GM23338 (cell line): Measurements from ENCODE around the gene MICAL1. TPM values are rescaled to one million over a fixed set of nuclear protein-coding genes. Genes with fewer than 3 reads are reported as not detected.

ENCODE experiments used
- ATAC-seq: fragments of 200-7000 bp; cut with Tn5 transposase; 3 replicates; pipeline ENCODE4 v1.9.1; 2020
- DNase-seq: peaks from one replicate; pipeline ENCODE4 v3.0.0-alpha.2; 2015; ENCODE audit warnings: low spot score
- H2AFZ ChIP-seq: fragments of 200-600 bp; sonication (generic); 2 replicates; pipeline ENCODE4 v1.8.0; 2016; ENCODE audit warnings: antibody characterized with exemption, mild to moderate bottlenecking, moderate library complexity
- H3F3A ChIP-seq: fragments of 200-600 bp; sonication (generic); replicated peaks from 2 replicates; pipeline ENCODE4 v1.8.0; 2017; ENCODE audit warnings: antibody characterized with exemption, mixed run types, low read depth
- H3K27ac ChIP-seq: fragments of 200-600 bp; sonication (generic); 2 replicates; pipeline ENCODE4 v1.6.1; 2016; ENCODE audit warnings: low read depth
- H3K27me3 ChIP-seq: fragments of 200-600 bp; sonication (generic); 2 replicates; pipeline ENCODE4 v1.8.0; 2016; ENCODE audit warnings: mild to moderate bottlenecking, mixed run types, moderate library complexity; ENCODE audit not compliant: insufficient read depth
- H3K36me3 ChIP-seq: fragments of 200-600 bp; sonication (generic); 2 replicates; pipeline ENCODE4 v1.8.0; 2016; ENCODE audit warnings: mild to moderate bottlenecking; ENCODE audit not compliant: insufficient read depth
- H3K4me1 ChIP-seq: fragments of 200-600 bp; sonication (generic); 2 replicates; pipeline ENCODE4 v1.8.0; 2016; ENCODE audit warnings: mild to moderate bottlenecking, moderate library complexity; ENCODE audit not compliant: insufficient read depth
- H3K4me2 ChIP-seq: fragments of 200-600 bp; sonication (generic); 2 replicates; pipeline ENCODE4 v1.7.1; 2017; ENCODE audit warnings: mixed run types
- H3K4me3 ChIP-seq: fragments of 200-600 bp; sonication (generic); 2 replicates; pipeline ENCODE4 v1.6.1; 2016; ENCODE audit warnings: mixed run types
- H3K79me2 ChIP-seq: fragments of 200-600 bp; sonication (generic); replicated peaks from 2 replicates; pipeline ENCODE4 v1.8.0; 2017; ENCODE audit warnings: mild to moderate bottlenecking; ENCODE audit not compliant: insufficient read depth
- H3K9me2 ChIP-seq: fragments of 200-600 bp; sonication (generic); 2 replicates; pipeline ENCODE4 v1.8.0; 2017; ENCODE audit not compliant: insufficient read depth
- H4K20me1 ChIP-seq: fragments of 200-600 bp; sonication (generic); replicated peaks from 2 replicates; pipeline ENCODE4 v1.8.0; 2017; ENCODE audit warnings: mild to moderate bottlenecking; ENCODE audit not compliant: insufficient read depth
- H3K27ac Mint-ChIP-seq: 2 replicates; pipeline ENCODE4 v1.8.0; 2020; ENCODE audit warnings: inconsistent platforms, mild to moderate bottlenecking, moderate library complexity, mixed read lengths
- H3K27me3 Mint-ChIP-seq: 3 replicates; pipeline ENCODE4 v1.8.0; 2022; ENCODE audit warnings: low read depth, mild to moderate bottlenecking, moderate library complexity, mixed read lengths, inconsistent platforms; ENCODE audit not compliant: insufficient read depth, poor library complexity
- H3K36me3 Mint-ChIP-seq: 3 replicates; pipeline ENCODE4 v1.8.0; 2021; ENCODE audit warnings: low read depth, mild to moderate bottlenecking, inconsistent platforms, moderate library complexity, mixed read lengths
- H3K4me1 Mint-ChIP-seq: 3 replicates; pipeline ENCODE4 v1.8.0; 2020; ENCODE audit warnings: mild to moderate bottlenecking, inconsistent platforms, mixed read lengths
- H3K4me3 Mint-ChIP-seq: 3 replicates; pipeline ENCODE4 v1.8.0; 2021; ENCODE audit warnings: moderate library complexity, mild to moderate bottlenecking, inconsistent platforms, mixed read lengths
- H3K9me3 Mint-ChIP-seq: 3 replicates; pipeline ENCODE4 v1.8.0; 2020; ENCODE audit warnings: moderate library complexity, mild to moderate bottlenecking, inconsistent platforms, mixed read lengths
- CREB1 ChIP-seq: fragments of 250-450 bp; sonication (Bioruptor Pico); IDR thresholded peaks from 2 replicates; pipeline ENCODE4 v1.5.0; 2020; ENCODE audit warnings: low read depth, mild to moderate bottlenecking, moderate library complexity
- ETS1 ChIP-seq: IDR thresholded peaks from 2 replicates; pipeline ENCODE4 v1.6.1; 2016; ENCODE audit warnings: antibody characterized with exemption
- EZH2 ChIP-seq: fragments of 200-600 bp; sonication (generic); IDR thresholded peaks from one replicate; pipeline ENCODE4 v1.8.0; 2017; ENCODE audit warnings: antibody characterized with exemption, mild to moderate bottlenecking, low read depth; ENCODE audit not compliant: unreplicated experiment
- EZH2phosphoT487 ChIP-seq: fragments of 200-600 bp; sonication (generic); IDR thresholded peaks from one replicate; pipeline ENCODE4 v1.8.1; 2018; ENCODE audit warnings: antibody characterized with exemption; ENCODE audit not compliant: unreplicated experiment
- JUNB ChIP-seq: IDR thresholded peaks from one replicate; pipeline ENCODE4 v1.6.1; 2016; ENCODE audit warnings: antibody characterized with exemption; ENCODE audit not compliant: unreplicated experiment
- NANOG ChIP-seq: IDR thresholded peaks from 2 replicates; pipeline ENCODE4 v1.6.1; 2016; ENCODE audit warnings: antibody characterized with exemption, borderline replicate concordance
- POLR2AphosphoS5 ChIP-seq: IDR thresholded peaks from 2 replicates; pipeline ENCODE4 v1.6.1; 2016; ENCODE audit warnings: antibody characterized with exemption, low read depth
- REST ChIP-seq: IDR thresholded peaks from one replicate; pipeline ENCODE4 v1.6.1; 2018; ENCODE audit warnings: antibody characterized with exemption; ENCODE audit not compliant: unreplicated experiment
- STAT1 ChIP-seq: IDR thresholded peaks from one replicate; pipeline ENCODE4 v1.6.1; 2016; ENCODE audit warnings: antibody characterized with exemption; ENCODE audit not compliant: unreplicated experiment
- ZNF114 ChIP-seq: fragments of 250-450 bp; sonication (Bioruptor Pico); IDR thresholded peaks from 2 replicates; pipeline ENCODE4 v1.5.0; 2020; ENCODE audit warnings: mild to moderate bottlenecking, moderate library complexity
- ZNF331 ChIP-seq: fragments of 250-450 bp; sonication (Bioruptor Pico); IDR thresholded peaks from 2 replicates; pipeline ENCODE4 v1.5.0; 2020; ENCODE audit warnings: low read depth, mild to moderate bottlenecking, moderate library complexity
- ZNF462 ChIP-seq: fragments of 250-450 bp; sonication (Bioruptor Pico); IDR thresholded peaks from 2 replicates; pipeline ENCODE4 v1.5.0; 2020; ENCODE audit warnings: mild to moderate bottlenecking, moderate library complexity
- polyA plus RNA-seq: library from polyadenylated mRNA; unstranded; fragments of >200 nt; fragmentation: Nextera tagmentation; extraction: Ambion mirVana; gene quantifications from 2 replicates; pipeline ENCODE4 v1.2.1, GENCODE V29; 2016
- total RNA-seq: library from RNA; depleted of rRNA; stranded (reverse); fragments of >200 nt; shearing (Covaris generic); gene quantifications from 2 replicates; pipeline ENCODE4 v1.2.3, GENCODE V29; 2014

MICAL1 gene
- total and polyA plus RNA-seq, 2 experiments from 2014 or later, result 27.8 to 77.8 TPM

- TF ChIP-seq ETS1, result no peak
Measured at GRCh38 chr6:109429496-109429895, 26.1 kb downstream of the MICAL1 start (continued).

- H3K4me1 Mint-ChIP-seq, result no peaks in the 10 kb centered on the region
- no peak overlapping the region for H3K4me2 ChIP-seq
- TF ChIP-seq ETS1 (no peak), ZNF462 (CRISPR knock-in tag) (no peak), JUNB (no peak), POLR2AphosphoS5 (no peak), EZH2phosphoT487 (no peak), ZNF114 (CRISPR knock-in tag) (no peak), STAT1 (no peak), CREB1 (CRISPR knock-in tag) (no peak), REST (no peak), EZH2 (no peak), NANOG (no peak), ZNF331 (no peak)
Measured at GRCh38 chr6:109428889-109429477, 26.6 kb downstream of the MICAL1 start.

More at GRCh38 chr6:109428889-109429477, 26.6 kb downstream of the MICAL1 start:
- no peak overlapping the region; the same call in 2 of the 3 replicates for H3K4me3 Mint-ChIP-seq
- H3K36me3 Mint-ChIP-seq, result no peaks in the 10 kb centered on the region
- no peak overlapping the region for H3K27ac Mint-ChIP-seq
- Histone ChIP-seq H3K4me3 (no peak overlapping the region), H4K20me1 (no peaks in the 10 kb centered on the region), H2AFZ (no peak overlapping the region), H3K27ac (no peak overlapping the region), H3F3A (no peaks in the 10 kb centered on the region), H3K79me2 (no peaks in the 10 kb centered on the region), H3K9me2 (peaks cover 5% of the 10 kb centered on the region; the same call in 1 of the 2 replicates), H3K4me1 (no peaks in the 10 kb centered on the region), H3K27me3 (no peaks in the 10 kb centered on the region), H3K36me3 (no peaks in the 10 kb centered on the region)
- no peak for DNase-seq
- no peaks in the 10 kb centered on the region for H3K9me3 Mint-ChIP-seq
- ATAC-seq, result no peak
- H3K27me3 Mint-ChIP-seq, result no peaks in the 10 kb centered on the region
